GM12874 (cell line): ENCODE data around the gene TLE4.

Source experiments
- CTCF ChIP-seq: IDR thresholded peaks from 2 replicates; pipeline ENCODE4 v1.5.1; 2011; ENCODE audit warnings: low read depth, mild to moderate bottlenecking, control low read depth, low read length, moderate library complexity; ENCODE audit not compliant: insufficient read depth

The TLE4 gene

GRCh38 chr9:79684059-79684458 is 112.3 kb downstream of the TLE4 start:
- TF ChIP-seq CTCF: no peak

- TF ChIP-seq CTCF: no peak
Measured at GRCh38 chr9:79684711-79685575, 113.2 kb downstream of the TLE4 start.

GRCh38 chr9:79685577-79685976 is 113.8 kb downstream of the TLE4 start:
- no peak for TF ChIP-seq CTCF

- no peak for TF ChIP-seq CTCF
Measured at GRCh38 chr9:79686381-79687130, 114.8 kb downstream of the TLE4 start.

- no peak for TF ChIP-seq CTCF
Measured at GRCh38 chr9:79687131-79687447, 115.3 kb downstream of the TLE4 start.

- TF ChIP-seq CTCF: no peak
Measured at GRCh38 chr9:79688363-79688762, 116.6 kb downstream of the TLE4 start.

- TF ChIP-seq CTCF: no peak
Measured at GRCh38 chr9:79689576-79689975, 117.8 kb downstream of the TLE4 start.
